ENCODE data around the gene HDAC4. TPM values are rescaled to one million over a fixed set of nuclear protein-coding genes. Genes with fewer than 3 reads are reported as not detected.

HDAC4 gene
- total and polyA plus RNA-seq, 4 donors = 2.9 to 37.2 (median 4.4) TPM

- Histone ChIP-seq H3K4me1 (ENCODE audit: control insufficient read depth in 4 of 4, insufficient read depth in 4 of 4, low read length in 3 of 4) (peaks cover 0 to 2% (median 0%) of the 10 kb centered on the region in 4 donors), H3K9ac (ENCODE audit: low read depth in 1 of 2, low read length in 2 of 2) (no peak overlapping the region), H3K36me3 (ENCODE audit: control insufficient read depth in 4 of 4, insufficient read depth in 3 of 4, low read depth in 1 of 4, low read length in 3 of 4) (no peaks in the 10 kb centered on the region), H3K4me3 (ENCODE audit: low read depth in 1 of 3, low read length in 3 of 3) (no peak overlapping the region), H3K9me3 (ENCODE audit: control insufficient read depth in 4 of 4, low read length in 3 of 4) (no peaks in the 10 kb centered on the region), H3K27me3 (ENCODE audit: control insufficient read depth in 4 of 4, insufficient read depth in 4 of 4, low read length in 3 of 4) (no peaks in the 10 kb centered on the region), H3K27ac (ENCODE audit: low read depth in 1 of 2, low read length in 2 of 2) (no peak overlapping the region)
- no peak for DNase-seq (ENCODE audit: low spot score)
- TF ChIP-seq ZBTB33 (IDR thresholded peaks at IDR 0.05) (no peak), SP1 (IDR thresholded peaks at IDR 0.05) (no peak), REST (IDR thresholded peaks at IDR 0.05) (no peak), RAD21 (IDR thresholded peaks at IDR 0.05) (no peak), GABPA (IDR thresholded peaks at IDR 0.05 in 1 of 2, conservative IDR thresholded peaks at IDR 0.05 in 1 of 2) (no peak), YY1 (IDR thresholded peaks at IDR 0.05) (no peak), MAX (IDR thresholded peaks at IDR 0.05) (no peak), TAF1 (conservative IDR thresholded peaks at IDR 0.05) (no peak), JUND (IDR thresholded peaks at IDR 0.05) (no peak), HNF4A (conservative IDR thresholded peaks at IDR 0.05) (no peak), CTCF (IDR thresholded peaks at IDR 0.05; ENCODE audit: low read depth, low read length, missing input control) (no peak), NR2F2 (IDR thresholded peaks at IDR 0.05) (no peak), FOXA1 (IDR thresholded peaks at IDR 0.05) (no peak), HNF4G (IDR thresholded peaks at IDR 0.05) (no peak), EGR1 (IDR thresholded peaks at IDR 0.05; ENCODE audit: low read depth in 2 of 2) (no peak), ATF3 (IDR thresholded peaks at IDR 0.05) (no peak), RXRA (IDR thresholded peaks at IDR 0.05) (no peak), FOXA2 (IDR thresholded peaks at IDR 0.05) (no peak)
- 97% methylated on average over 9 of the region's 9 CpGs for WGBS
Observed at GRCh38 chr2:239214725-239215124, 186.1 kb downstream of the HDAC4 start.
